ENCODE data around the gene SRXN1. TPM values are rescaled to one million over a fixed set of nuclear protein-coding genes. Genes with fewer than 3 reads are reported as not detected.

The SRXN1 gene
- total RNA-seq, 6 donors from 2014 or later, result 10.5 to 58.2 (median 32.7) TPM

DNA sequence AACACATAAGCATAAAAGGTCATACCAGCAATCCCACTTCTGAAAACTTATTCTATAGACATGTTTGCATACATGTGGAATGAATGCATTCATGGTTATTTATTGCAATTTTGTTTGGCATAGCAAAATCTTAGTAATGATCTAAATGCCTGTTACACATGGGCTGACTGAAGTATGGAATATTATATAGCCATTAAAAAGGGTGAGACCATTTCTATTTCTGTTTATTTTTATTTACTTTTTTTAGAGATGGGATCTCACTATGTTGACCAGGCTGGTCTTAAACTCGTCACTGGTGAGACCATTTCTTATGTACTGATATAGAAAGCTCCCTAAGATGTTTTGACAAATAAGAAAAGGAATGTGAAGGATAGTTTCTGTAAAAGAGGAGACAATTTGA lies 36.9 kb upstream of the SRXN1 start:
- Histone ChIP-seq H3K36me3 (no peaks in the 10 kb centered on the region), H3K9me3 (no peaks in the 10 kb centered on the region), H3K27me3 (no peaks in the 10 kb centered on the region), H3K27ac (no peak overlapping the region), H3K4me3 (no peak overlapping the region), H3K4me1 (no peaks in the 10 kb centered on the region)
- ATAC-seq (ENCODE audit: low FRiP score in 2 of 2) (no peak), DNase-seq (no peak)
- 55 to 56% methylated on average over 1 of the region's 1 CpG for WGBS, 2 donors
- TF ChIP-seq, protein P1, sequence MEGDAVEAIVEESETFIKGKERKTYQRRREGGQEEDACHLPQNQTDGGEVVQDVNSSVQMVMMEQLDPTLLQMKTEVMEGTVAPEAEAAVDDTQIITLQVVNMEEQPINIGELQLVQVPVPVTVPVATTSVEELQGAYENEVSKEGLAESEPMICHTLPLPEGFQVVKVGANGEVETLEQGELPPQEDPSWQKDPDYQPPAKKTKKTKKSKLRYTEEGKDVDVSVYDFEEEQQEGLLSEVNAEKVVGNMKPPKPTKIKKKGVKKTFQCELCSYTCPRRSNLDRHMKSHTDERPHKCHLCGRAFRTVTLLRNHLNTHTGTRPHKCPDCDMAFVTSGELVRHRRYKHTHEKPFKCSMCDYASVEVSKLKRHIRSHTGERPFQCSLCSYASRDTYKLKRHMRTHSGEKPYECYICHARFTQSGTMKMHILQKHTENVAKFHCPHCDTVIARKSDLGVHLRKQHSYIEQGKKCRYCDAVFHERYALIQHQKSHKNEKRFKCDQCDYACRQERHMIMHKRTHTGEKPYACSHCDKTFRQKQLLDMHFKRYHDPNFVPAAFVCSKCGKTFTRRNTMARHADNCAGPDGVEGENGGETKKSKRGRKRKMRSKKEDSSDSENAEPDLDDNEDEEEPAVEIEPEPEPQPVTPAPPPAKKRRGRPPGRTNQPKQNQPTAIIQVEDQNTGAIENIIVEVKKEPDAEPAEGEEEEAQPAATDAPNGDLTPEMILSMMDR (IDR thresholded peaks at IDR 0.05), result no peak
- TF ChIP-seq POLR2A (IDR thresholded peaks at IDR 0.05), result no peak

DNA sequence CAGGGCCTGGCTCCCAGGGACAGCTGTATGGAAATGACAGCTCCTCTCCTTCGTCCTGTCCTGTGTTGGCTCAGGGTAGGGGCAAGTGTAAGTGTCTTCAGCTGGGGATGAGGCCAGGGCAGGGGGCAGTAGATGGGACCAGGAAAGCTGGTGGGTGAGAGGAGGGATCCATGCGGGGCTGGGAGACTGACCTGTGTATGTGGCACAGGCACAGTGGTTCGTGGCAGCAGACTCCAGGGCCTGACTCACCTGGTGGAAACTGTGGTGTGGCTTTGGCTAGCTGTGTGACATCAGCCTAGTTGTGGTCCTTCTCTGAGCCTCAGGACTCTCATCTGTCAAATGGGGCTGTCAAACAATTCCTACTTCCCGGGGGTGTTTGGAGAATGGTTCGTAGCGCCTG lies 36.3 kb upstream of the SRXN1 start:
- Histone ChIP-seq H3K27ac (no peak overlapping the region), H3K4me3 (no peak overlapping the region), H3K9me3 (no peaks in the 10 kb centered on the region), H3K27me3 (no peaks in the 10 kb centered on the region), H3K4me1 (no peaks in the 10 kb centered on the region), H3K36me3 (no peaks in the 10 kb centered on the region)
- no peak for DNase-seq
- peak in 1 of 2 donors; percentile 12 for ATAC-seq (ENCODE audit: low FRiP score in 2 of 2)
- TF ChIP-seq, protein P1 (IDR thresholded peaks at IDR 0.05), result no peak
- TF ChIP-seq POLR2A (IDR thresholded peaks at IDR 0.05) (no peak), EP300 (IDR thresholded peaks at IDR 0.05) (no peak), POLR2AphosphoS5 (IDR thresholded peaks at IDR 0.05) (no peak)
- WGBS, 2 donors, result 73 to 82% methylated on average over 6 of the region's 6 CpGs

DNA sequence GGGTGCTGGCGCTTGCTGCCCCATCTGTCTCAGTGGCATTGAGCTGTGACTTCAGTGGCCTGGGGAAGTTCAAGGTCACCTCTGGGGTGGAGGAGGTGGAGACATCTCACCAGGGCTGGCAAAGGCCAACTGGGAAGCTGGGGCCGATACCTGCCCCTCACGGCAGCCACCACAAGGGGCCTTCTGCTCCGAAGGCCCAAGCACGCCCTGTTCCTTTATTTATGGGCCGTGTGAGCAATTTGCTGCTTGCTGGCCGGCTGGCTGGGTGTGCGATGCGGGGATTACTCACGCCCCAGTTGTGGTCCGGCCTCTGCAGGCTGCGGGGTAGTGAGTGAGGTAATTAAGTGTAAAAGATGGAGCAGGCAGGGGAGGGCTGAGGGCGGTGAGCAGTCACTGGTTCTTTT lies 35.8 kb upstream of the SRXN1 start:
- Histone ChIP-seq H3K36me3 (no peaks in the 10 kb centered on the region), H3K27me3 (no peaks in the 10 kb centered on the region), H3K27ac (no peak overlapping the region), H3K4me1 (no peaks in the 10 kb centered on the region), H3K4me3 (no peak overlapping the region), H3K9me3 (no peaks in the 10 kb centered on the region)
- TF ChIP-seq, protein P1 (IDR thresholded peaks at IDR 0.05), result no peak
- TF ChIP-seq EP300 (IDR thresholded peaks at IDR 0.05) (no peak), POLR2AphosphoS5 (IDR thresholded peaks at IDR 0.05) (no peak), POLR2A (IDR thresholded peaks at IDR 0.05) (no peak)
- DNase-seq, result no peak
- 20 to 31% methylated on average over 8 to 13 of the region's 13 CpGs for WGBS, 2 donors
- ATAC-seq (ENCODE audit: low FRiP score in 2 of 2), result no peak

DNA sequence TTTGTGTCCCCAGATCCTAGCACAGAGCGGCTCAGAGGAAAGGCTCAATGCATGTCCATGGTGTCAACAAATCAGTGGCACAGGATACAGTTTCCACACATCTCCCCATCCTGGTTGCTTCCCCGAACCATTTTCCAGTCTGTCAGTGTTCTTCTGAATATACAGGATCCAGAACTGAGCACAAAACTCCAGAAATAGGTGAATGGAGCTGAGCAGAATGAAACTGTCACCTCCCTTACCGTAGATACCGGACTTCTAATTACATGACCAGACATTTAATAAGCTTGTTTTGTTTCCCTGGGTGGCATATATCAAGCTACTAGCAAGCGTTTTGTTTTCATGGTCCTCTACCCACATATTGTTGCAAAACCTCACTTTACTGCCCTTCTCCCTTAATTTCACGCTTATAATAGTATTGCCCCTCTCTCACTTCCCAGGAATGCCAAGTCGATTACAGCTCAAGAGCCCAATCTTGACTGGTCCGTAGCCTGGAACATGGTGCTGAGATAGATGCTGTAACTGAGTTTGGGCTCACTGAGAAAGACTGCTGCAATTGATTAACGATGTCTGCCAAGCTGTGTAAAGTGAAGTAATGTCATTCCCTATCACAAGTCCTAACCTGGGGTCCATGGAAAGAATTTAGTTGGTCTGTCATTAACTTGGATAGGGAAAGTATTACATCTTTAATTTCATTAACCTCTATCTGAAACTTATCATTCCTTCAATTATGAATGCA lies 34.6 kb upstream of the SRXN1 start:
- Histone ChIP-seq H3K4me1 (no peaks in the 10 kb centered on the region), H3K36me3 (no peaks in the 10 kb centered on the region), H3K27me3 (no peaks in the 10 kb centered on the region), H3K27ac (no peak overlapping the region), H3K9me3 (no peaks in the 10 kb centered on the region), H3K4me3 (no peak overlapping the region)
- TF ChIP-seq, protein P1 (IDR thresholded peaks at IDR 0.05), result no peak
- TF ChIP-seq POLR2AphosphoS5 (IDR thresholded peaks at IDR 0.05), result no peak
- TF ChIP-seq POLR2A (IDR thresholded peaks at IDR 0.05), result no peak
- no peak for TF ChIP-seq EP300 (IDR thresholded peaks at IDR 0.05)
- DNase-seq, result no peak
- no peak for ATAC-seq (ENCODE audit: low FRiP score in 2 of 2)
- 72 to 73% methylated on average over 9 of the region's 9 CpGs for whole genome bisulfite sequencing, 2 donors
